Suprapubic skin (tissue), 3 donors: ENCODE data around the gene ALG10.

Source experiments
- CTCF ChIP-seq, 2 donors: fragments of 200-600 bp in 1 of 2; fragments of 450-650 bp in 1 of 2; sonication (generic) in 1 of 2; IDR thresholded peaks; one replicate each; pipeline ENCODE4 v1.5.1; 2016 to 2019; ENCODE audit warnings: antibody characterized with exemption in 2 of 2, mild to moderate bottlenecking in 1 of 2, moderate library complexity in 1 of 2
- POLR2A ChIP-seq, 2 donors: fragments of 450-650 bp; IDR thresholded peaks; one replicate each; pipeline ENCODE4 v1.6.1; 2017; ENCODE audit warnings: antibody characterized with exemption in 2 of 2, mild to moderate bottlenecking in 2 of 2, moderate library complexity in 2 of 2

DNA sequence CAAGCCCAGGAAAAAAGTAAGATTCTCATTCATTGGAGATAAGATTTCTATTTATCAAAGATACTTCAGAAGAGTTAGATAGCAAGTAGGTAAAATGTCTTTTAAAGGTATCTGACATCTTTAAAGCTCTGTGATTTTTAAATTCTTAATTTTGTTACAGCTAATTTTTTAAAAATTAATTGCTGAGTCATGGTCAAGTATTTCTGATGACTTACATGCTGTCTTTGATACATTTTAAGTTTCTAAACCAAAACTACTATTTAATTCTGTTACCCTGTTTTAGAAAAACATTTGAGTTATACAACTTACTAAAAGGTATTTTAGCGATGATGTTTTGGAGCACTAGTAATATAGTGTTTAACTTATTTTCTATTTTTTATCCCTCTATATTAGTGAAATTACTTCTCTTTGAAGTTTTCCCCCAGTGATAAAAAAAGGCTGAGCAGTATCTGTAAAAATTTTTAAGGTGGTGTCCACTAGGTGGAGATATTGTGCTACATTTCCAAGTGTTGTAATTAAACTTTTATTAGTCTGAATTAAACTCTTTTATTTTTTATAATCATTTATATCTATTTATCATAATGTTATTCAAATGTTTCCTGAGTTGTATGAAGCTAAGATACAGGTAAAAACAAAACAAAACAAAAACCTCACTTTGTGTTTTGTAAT is 11.5 kb downstream of the ALG10 start:
- TF ChIP-seq POLR2A (IDR thresholded peaks at IDR 0.05) (no peak), CTCF (IDR thresholded peaks at IDR 0.05) (peak in 1 of 2 donors; percentile 38)
